ENCODE results near the gene NFKBIE.

Gene NFKBIE

DNA sequence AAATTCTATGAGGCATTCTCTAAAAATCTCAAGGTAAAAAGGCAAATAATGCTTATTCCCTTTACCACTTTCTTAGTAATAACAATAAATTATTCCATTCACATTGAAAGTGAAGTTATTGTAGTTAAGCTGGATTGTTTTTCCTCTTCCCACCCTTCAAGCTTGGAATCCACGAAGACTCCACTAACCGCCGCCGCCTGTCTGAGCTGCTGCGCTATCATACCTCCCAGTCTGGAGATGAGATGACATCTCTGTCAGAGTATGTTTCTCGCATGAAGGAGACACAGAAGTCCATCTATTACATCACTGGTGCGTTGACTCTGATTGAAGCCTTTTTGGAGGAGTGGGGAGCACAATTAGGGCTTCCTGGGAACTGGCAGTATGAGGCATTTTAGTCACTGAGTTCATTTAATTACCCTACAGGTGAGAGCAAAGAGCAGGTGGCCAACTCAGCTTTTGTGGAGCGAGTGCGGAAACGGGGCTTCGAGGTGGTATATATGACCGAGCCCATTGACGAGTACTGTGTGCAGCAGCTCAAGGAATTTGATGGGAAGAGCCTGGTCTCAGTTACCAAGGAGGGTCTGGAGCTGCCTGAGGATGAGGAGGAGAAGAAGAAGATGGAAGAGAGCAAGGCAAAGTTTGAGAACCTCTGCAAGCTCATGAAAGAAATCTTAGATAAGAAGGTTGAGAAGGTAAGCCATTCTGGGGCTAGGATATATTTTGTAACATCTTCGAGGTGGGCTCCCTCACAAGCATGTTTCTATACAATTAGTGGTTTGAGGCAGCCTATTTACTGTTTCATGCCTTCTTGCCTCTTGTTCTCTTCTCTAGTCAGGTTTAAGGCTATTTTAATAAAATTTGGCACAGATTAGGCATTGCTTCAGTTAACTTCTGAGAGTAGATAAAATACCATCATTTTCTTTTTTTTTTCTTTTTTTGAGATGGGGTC is 13.5 kb downstream of the NFKBIE start:
- TF ChIP-seq TCF12 (IDR thresholded peaks at IDR 0.05; ENCODE audit: low read depth) (no peak), EGR1 (IDR thresholded peaks at IDR 0.05) (no peak), NFIC (IDR thresholded peaks at IDR 0.05) (no peak), FOXM1 (IDR thresholded peaks at IDR 0.05; ENCODE audit: borderline replicate concordance, low read depth) (no peak)

DNA sequence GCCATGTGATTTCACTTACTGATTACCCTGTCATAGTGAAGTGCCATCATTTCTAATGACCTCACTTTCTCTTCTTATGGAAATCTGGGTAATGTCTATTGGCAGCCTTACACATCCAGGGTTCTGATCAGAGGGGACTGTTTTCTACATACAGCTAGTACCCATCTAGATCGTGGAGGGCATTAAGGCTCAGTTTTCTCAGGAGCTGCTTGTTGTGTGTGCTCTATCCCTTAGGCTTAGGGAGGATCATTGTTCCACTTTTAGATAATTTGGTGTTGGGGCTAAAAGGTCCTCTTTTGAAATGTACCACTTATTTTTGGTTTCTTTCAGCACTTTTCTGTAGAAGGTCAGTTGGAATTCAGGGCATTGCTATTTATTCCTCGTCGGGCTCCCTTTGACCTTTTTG is 14.6 kb downstream of the NFKBIE start:
- TF ChIP-seq RAD21 (IDR thresholded peaks at IDR 0.05; ENCODE audit: low read depth) (no peak), ZBTB7A (IDR thresholded peaks at IDR 0.05; ENCODE audit: low read depth) (no peak), NFIC (IDR thresholded peaks at IDR 0.05) (no peak), EGR1 (IDR thresholded peaks at IDR 0.05) (no peak), CEBPB (IDR thresholded peaks at IDR 0.05) (no peak), TEAD4 (IDR thresholded peaks at IDR 0.05) (no peak), YY1 (IDR thresholded peaks at IDR 0.05; ENCODE audit: low read depth) (no peak), CREB1 (IDR thresholded peaks at IDR 0.05; ENCODE audit: low read depth) (no peak), TCF12 (IDR thresholded peaks at IDR 0.05; ENCODE audit: low read depth) (no peak)
- TF ChIP-seq, protein P1, sequence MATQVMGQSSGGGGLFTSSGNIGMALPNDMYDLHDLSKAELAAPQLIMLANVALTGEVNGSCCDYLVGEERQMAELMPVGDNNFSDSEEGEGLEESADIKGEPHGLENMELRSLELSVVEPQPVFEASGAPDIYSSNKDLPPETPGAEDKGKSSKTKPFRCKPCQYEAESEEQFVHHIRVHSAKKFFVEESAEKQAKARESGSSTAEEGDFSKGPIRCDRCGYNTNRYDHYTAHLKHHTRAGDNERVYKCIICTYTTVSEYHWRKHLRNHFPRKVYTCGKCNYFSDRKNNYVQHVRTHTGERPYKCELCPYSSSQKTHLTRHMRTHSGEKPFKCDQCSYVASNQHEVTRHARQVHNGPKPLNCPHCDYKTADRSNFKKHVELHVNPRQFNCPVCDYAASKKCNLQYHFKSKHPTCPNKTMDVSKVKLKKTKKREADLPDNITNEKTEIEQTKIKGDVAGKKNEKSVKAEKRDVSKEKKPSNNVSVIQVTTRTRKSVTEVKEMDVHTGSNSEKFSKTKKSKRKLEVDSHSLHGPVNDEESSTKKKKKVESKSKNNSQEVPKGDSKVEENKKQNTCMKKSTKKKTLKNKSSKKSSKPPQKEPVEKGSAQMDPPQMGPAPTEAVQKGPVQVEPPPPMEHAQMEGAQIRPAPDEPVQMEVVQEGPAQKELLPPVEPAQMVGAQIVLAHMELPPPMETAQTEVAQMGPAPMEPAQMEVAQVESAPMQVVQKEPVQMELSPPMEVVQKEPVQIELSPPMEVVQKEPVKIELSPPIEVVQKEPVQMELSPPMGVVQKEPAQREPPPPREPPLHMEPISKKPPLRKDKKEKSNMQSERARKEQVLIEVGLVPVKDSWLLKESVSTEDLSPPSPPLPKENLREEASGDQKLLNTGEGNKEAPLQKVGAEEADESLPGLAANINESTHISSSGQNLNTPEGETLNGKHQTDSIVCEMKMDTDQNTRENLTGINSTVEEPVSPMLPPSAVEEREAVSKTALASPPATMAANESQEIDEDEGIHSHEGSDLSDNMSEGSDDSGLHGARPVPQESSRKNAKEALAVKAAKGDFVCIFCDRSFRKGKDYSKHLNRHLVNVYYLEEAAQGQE (IDR thresholded peaks at IDR 0.05; ENCODE audit: low read depth) = no peak
- TF ChIP-seq, protein P2, sequence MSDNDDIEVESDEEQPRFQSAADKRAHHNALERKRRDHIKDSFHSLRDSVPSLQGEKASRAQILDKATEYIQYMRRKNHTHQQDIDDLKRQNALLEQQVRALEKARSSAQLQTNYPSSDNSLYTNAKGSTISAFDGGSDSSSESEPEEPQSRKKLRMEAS (IDR thresholded peaks at IDR 0.05) = no peak
- TF ChIP-seq, protein P3, sequence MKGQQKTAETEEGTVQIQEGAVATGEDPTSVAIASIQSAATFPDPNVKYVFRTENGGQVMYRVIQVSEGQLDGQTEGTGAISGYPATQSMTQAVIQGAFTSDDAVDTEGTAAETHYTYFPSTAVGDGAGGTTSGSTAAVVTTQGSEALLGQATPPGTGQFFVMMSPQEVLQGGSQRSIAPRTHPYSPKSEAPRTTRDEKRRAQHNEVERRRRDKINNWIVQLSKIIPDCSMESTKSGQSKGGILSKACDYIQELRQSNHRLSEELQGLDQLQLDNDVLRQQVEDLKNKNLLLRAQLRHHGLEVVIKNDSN (IDR thresholded peaks at IDR 0.05) = no peak

DNA sequence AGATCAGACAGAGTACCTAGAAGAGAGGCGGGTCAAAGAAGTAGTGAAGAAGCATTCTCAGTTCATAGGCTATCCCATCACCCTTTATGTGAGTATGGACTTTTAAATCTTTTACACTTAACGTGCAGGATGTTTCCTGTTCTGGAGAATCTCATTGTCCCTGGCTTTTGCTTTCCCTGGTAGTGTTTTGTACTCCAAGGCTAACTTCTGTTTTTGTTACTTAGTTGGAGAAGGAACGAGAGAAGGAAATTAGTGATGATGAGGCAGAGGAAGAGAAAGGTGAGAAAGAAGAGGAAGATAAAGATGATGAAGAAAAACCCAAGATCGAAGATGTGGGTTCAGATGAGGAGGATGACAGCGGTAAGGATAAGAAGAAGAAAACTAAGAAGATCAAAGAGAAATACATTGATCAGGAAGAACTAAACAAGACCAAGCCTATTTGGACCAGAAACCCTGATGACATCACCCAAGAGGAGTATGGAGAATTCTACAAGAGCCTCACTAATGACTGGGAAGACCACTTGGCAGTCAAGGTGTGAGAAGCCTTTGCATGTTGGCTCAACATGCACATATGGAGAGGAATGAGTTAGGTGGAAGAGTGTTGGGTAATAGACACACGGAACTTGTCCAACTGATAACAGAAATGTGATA is 15.2 kb downstream of the NFKBIE start:
- TF ChIP-seq, protein P3 (IDR thresholded peaks at IDR 0.05) = no peak
- TF ChIP-seq TCF12 (IDR thresholded peaks at IDR 0.05; ENCODE audit: low read depth) = no peak
- TF ChIP-seq ZBTB7A (IDR thresholded peaks at IDR 0.05; ENCODE audit: low read depth) = no peak
- TF ChIP-seq, protein P2 (IDR thresholded peaks at IDR 0.05) = no peak
- no peak for TF ChIP-seq CREB1 (IDR thresholded peaks at IDR 0.05; ENCODE audit: low read depth)
- no peak for TF ChIP-seq RAD21 (IDR thresholded peaks at IDR 0.05; ENCODE audit: low read depth)
- TF ChIP-seq FOXM1 (IDR thresholded peaks at IDR 0.05; ENCODE audit: borderline replicate concordance, low read depth) = no peak
- no peak for TF ChIP-seq TEAD4 (IDR thresholded peaks at IDR 0.05)
- no peak for TF ChIP-seq YY1 (IDR thresholded peaks at IDR 0.05; ENCODE audit: low read depth)
- TF ChIP-seq CEBPB (IDR thresholded peaks at IDR 0.05) = no peak
- TF ChIP-seq TAF1 (IDR thresholded peaks at IDR 0.05; ENCODE audit: low read depth) = no peak
- no peak for TF ChIP-seq EGR1 (IDR thresholded peaks at IDR 0.05)
- no peak for TF ChIP-seq EP300 (IDR thresholded peaks at IDR 0.05; ENCODE audit: borderline replicate concordance)
- TF ChIP-seq NFIC (IDR thresholded peaks at IDR 0.05) = no peak
- TF ChIP-seq, protein P1 (IDR thresholded peaks at IDR 0.05; ENCODE audit: low read depth) = no peak

DNA sequence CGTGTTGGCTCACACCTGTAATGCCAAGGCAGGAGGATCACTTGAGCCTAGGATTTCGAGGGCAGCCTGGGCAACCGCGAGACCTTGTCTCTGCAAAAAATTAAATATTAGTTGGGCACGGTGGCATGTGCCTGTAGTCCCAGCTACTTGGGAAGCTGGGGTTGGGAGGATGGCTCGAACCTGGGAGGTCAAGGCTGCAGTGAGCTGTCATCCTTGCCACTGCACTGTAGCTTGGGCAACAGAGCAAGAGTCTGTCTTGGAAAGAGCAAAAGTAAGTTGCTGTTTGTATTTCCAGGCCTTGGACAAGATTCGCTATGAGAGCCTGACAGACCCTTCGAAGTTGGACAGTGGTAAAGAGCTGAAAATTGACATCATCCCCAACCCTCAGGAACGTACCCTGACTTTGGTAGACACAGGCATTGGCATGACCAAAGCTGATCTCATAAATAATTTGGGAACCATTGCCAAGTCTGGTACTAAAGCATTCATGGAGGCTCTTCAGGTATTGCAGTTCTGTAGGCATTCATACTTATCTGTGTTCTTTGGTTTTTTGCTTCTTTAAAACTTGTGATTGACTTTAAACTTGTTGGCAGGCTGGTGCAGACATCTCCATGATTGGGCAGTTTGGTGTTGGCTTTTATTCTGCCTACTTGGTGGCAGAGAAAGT is 16.1 kb downstream of the NFKBIE start:
- TF ChIP-seq FOXM1 (IDR thresholded peaks at IDR 0.05; ENCODE audit: borderline replicate concordance, low read depth) (no peak), ZBTB7A (IDR thresholded peaks at IDR 0.05; ENCODE audit: low read depth) (no peak), CEBPB (IDR thresholded peaks at IDR 0.05) (no peak), TEAD4 (IDR thresholded peaks at IDR 0.05) (no peak)

DNA sequence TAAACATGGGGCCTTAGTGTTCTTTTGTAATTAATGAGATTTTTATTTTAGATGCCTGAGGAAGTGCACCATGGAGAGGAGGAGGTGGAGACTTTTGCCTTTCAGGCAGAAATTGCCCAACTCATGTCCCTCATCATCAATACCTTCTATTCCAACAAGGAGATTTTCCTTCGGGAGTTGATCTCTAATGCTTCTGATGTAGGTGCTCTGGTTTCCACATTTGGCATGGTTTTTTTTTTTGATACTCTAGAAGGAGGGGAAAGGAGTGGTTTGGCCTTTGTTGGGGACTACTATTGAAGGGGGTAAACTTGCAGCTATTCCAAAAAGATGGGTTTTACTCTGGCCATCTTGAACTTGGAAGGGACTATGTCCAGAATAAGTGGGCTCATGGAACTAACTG is 16.8 kb downstream of the NFKBIE start:
- TF ChIP-seq NFIC (IDR thresholded peaks at IDR 0.05) (no peak), TEAD4 (IDR thresholded peaks at IDR 0.05) (no peak), EP300 (IDR thresholded peaks at IDR 0.05; ENCODE audit: borderline replicate concordance) (no peak), TAF1 (IDR thresholded peaks at IDR 0.05; ENCODE audit: low read depth) (no peak), EGR1 (IDR thresholded peaks at IDR 0.05) (no peak)

All from Ishikawa (cell line).